HG02623 (cell line): ENCODE results near the gene RGS4.

ENCODE experiments used
- ATAC-seq: cut with Tn5 transposase; IDR thresholded peaks from one replicate; pipeline ENCODE4 v1.9.1; 2021; ENCODE audit warnings: moderate library complexity; ENCODE audit not compliant: unreplicated experiment

The RGS4 gene

DNA sequence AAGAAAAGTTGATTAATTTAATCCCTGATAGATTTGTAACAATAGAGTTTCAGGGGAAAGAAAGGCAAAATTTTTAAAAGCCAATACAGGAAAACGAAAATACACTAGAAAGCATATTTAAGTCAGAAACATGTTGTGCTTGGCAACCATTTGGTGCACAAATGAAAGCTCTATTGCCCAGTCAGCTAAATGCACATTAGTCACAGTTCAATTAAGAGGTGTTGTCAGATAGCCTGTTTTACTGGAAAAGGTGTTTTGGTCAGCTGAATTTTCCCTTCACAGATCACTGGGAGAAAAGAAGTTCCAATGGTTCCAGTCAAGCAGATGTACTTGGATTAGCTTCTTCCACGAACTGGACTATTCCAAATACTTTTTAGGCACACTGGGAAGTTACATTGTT is 25.4 kb downstream of the RGS4 start:
- no peak for ATAC-seq

DNA sequence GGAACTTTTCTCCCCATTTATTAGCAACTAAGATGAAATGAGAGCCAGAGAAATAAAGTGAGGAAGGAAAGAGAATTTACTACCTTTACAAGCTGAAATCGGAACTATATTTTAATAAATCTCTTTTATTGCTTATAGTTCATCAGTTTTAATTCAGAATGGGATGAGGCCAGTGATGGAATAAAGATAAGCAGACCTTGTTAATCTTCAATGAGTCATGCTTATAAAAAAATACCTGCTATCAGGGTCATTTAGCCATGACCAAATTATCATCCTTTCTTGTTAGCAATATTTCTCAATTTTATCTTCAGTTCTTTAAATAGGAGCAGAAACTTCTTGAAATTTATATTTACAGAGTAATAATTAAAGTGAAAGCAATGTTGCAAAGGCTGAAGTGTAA is 26.1 kb downstream of the RGS4 start:
- no peak for ATAC-seq

DNA sequence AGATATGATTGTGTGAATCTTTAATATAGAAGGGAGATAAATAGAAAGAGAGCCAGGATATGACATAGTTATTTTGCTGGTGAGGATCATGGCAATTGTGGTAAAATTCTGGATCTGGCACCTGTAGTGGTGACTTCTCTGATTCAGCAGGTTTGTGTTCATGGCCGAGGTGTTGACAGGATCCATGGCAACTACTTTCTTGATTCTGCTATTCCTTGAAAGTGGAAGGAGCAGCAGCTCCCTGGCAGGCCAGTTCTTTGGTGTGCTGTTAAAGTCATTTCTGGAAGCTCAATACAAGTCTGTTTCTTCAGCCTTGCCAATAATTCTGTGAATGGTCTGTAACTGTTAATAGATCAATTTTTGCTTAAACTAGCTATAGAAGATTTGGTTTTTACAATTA is 33.4 kb downstream of the RGS4 start:
- ATAC-seq = no peak

DNA sequence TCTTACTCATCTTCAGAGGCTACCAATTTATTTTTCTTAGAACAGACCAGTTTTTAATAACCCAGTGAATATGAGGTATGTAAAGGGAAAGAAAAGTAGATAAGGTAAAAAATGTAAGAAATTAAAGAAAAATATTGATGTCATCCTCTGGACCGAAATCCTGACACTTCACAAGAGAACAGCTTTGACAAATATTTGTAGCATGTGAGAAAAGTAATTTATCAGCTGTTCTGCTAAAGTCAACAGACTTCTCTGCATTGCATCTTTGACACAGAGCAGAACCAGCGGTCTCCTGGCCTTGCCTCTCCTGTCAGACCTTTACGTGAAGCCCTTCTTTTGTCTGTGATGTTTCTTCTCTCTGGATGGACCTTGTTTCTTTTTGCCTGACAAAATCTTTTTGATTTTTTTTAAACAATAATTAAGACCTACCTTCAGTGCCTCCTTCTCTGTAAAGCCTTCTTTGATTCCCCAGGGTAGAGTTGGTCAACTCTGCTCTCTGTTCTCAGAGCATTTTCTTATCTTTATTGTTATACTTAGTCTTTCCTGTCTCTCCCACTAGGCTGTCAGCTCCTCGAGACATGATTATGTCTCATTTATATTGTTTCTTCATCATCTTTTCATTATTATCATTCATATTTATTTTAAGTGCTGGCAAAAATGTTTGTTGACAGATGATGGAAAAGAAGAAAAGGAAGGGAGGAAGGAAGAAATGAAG is 35.4 kb downstream of the RGS4 start:
- no peak for ATAC-seq

DNA sequence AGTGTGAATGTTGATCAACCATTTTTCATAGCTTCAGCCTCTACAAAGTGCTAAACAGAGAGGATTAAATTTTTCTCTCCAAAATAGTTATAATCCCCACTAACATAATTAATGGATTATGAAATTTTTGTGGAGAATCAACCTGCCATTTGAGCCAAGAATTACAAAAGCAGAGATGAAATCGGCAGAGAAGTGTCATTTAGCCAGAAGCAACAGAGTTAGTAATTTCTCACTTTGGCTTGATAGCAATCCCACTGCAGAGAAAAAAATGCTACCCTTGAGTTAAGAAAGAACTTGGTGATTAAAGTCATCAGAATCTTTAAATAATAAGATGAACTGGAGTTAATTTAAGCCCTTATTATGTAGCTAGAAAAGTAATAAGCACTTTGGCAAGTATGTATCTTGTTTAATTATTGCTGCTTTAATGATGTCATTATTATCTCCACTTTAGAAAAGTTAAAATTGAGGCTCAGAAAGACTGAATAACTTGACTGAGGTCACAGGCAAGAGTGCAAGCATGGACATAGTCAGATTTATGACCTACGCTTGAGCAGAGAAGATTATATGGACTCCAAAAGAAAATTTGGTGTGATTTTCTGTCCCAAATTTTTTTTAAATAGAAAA is 37.3 kb downstream of the RGS4 start:
- no peak for ATAC-seq

DNA sequence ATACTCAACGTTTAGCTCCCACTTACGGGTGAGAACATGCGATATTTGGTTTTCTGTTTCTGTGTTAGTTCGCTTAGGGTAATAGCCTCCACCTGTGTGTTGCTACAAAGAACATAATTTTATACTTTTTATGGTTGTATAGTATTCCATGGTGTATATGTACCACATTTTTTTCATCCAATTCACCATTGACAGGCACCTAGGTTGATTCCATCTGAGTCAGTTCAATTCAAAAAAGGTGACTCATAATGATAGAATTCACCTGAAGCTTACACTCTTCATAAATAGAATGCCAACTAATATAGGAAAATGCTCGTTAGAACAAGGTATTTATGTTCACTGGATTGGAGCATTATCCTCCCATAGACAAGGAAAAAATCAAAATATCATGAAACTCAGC is 38.5 kb downstream of the RGS4 start:
- no peak for ATAC-seq

DNA sequence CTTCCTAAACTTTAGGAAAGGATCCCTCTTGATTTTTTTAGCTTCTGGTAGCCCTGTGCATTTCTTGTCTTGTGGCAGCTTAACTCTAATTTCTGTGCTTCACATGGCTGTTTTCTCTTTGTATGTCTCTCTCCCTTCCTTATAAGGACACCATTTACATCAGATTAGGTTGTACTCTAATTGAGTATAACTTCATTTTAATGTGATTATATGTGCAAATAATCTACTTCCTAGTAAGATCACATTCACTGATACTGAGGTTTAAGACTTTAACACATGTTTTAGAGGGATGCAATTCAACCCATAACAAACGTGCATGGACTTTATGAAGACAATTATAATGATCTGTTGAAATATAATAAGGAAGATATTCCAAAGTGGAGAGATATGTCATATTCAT is 46.7 kb downstream of the RGS4 start:
- ATAC-seq = no peak

DNA sequence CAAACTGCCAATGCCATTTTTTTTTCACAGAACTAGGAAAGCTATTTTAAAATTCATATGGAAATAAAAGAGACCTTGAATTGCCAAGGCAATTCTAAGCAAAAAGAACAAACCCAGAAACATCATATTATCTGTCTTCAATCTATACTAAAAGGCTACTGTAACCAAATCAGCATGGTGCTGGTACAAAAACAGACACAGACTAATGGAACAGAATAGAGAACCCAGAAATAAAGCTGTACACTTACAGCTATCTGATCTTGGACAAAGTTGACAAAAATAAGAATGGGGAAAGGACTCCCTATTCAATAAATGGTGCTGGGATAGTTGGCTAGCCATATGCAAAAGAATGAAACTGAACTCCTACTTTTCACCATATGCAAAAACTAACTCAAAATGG is 50.5 kb downstream of the RGS4 start:
- ATAC-seq = no peak

DNA sequence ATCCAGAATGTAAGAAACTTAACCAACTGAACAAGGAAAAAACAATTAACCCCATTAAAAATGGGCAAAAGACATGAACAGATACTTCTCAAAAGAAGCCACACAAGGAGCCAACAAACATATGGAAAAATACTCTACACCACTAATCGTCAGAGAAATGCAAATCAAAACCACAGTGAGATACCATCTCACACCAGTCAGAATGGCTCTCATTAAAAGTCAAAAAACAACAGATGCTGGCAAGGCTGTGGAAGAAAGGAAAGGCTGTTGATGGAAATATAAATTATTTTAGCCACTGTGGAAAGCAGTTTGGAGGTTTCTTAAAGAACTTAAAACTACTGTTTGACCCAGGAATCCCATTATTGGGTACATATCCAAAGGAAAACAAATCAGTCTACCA is 51.2 kb downstream of the RGS4 start:
- ATAC-seq = no peak

DNA sequence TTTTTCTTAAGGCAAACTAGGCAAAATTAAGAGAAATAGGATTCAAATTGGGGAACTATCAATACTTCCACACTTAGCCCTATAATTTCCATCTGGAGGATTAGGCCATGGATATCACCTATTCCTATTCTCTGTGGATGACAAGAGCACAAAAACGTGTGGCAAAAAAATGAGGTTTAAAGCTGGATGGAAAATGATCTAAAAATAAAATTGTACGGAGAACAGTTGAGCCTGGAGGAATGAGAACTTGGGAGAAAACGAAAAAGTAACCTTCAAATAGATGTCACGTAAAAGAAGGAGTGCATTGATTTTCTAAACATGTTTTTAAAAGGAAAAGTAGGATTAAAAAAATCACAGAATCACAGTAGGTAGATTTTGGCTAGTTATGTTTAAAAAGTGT is 55.7 kb downstream of the RGS4 start:
- ATAC-seq = no peak
